22Rv1 (cell line): Measurements from ENCODE around the gene TXNDC12.

Source experiments
- CTCF ChIP-seq: fragments of 450-650 bp; IDR thresholded peaks from 2 replicates; pipeline ENCODE4 v1.5.1; 2017; ENCODE audit warnings: mild to moderate bottlenecking
- ZFX ChIP-seq: fragments of 450-650 bp; IDR thresholded peaks from 2 replicates; pipeline ENCODE4 v1.6.1; 2017; ENCODE audit warnings: antibody characterized with exemption, borderline replicate concordance

- TF ChIP-seq CTCF (no peak), ZFX (no peak)
Measured at GRCh38 chr1:52072291-52072690, 17.3 kb upstream of the TXNDC12 start.
